MV-4-11 (cell line): Measurements from ENCODE around the gene CCDC40.

Experiments
- DNase-seq: peaks from one replicate; lab custom pipeline; 2025; lab: John Stamatoyannopoulos, UW

The CCDC40 gene

GRCh38 chr17:80018917-80019651 lies 17.4 kb upstream of the CCDC40 start:
- no peak for DNase-seq

- no peak for DNase-seq
These were observed 14.8 kb upstream of the CCDC40 start for GRCh38 chr17:80021600-80021999.

GRCh38 chr17:80023481-80024205 lies 12.8 kb upstream of the CCDC40 start:
- no peak for DNase-seq

GRCh38 chr17:80024206-80024972 lies 12.1 kb upstream of the CCDC40 start:
- DNase-seq: no peak

- no peak for DNase-seq
These were observed 11.3 kb upstream of the CCDC40 start for GRCh38 chr17:80025140-80025539.

GRCh38 chr17:80025796-80026195 lies 10.6 kb upstream of the CCDC40 start:
- no peak for DNase-seq

- DNase-seq: no peak
These were observed 9.9 kb upstream of the CCDC40 start for GRCh38 chr17:80026359-80027042.

GRCh38 chr17:80027043-80027435 lies 9.4 kb upstream of the CCDC40 start:
- DNase-seq: no peak

- DNase-seq: no peak
These were observed 8.4 kb upstream of the CCDC40 start for GRCh38 chr17:80028030-80028429.

- peak; percentile 95 for DNase-seq
These were observed 7.0 kb upstream of the CCDC40 start for GRCh38 chr17:80029258-80029974.

GRCh38 chr17:80030730-80031410 lies 5.6 kb upstream of the CCDC40 start:
- peak; percentile 50 for DNase-seq

GRCh38 chr17:80031691-80032430 lies 4.6 kb upstream of the CCDC40 start:
- no peak for DNase-seq

GRCh38 chr17:80032614-80033171 lies 3.7 kb upstream of the CCDC40 start:
- no peak for DNase-seq

GRCh38 chr17:80033840-80034239 lies 2.6 kb upstream of the CCDC40 start:
- no peak for DNase-seq

- no peak for DNase-seq
These were observed 1.4 kb upstream of the CCDC40 start for GRCh38 chr17:80034791-80035686.

GRCh38 chr17:80035687-80035936 lies 830 bp upstream of the CCDC40 start, which contains the start of gene TBC1D16:
TBC1D16 (minus strand) TSS chr17:80035872; CDS start chr17:80013547, 22,325 bp downstream.
- DNase-seq: no peak

GRCh38 chr17:80036715-80037477 lies 454 bp downstream of the CCDC40 start:
- no peak for DNase-seq

- no peak for DNase-seq
These were observed 7.5 kb downstream of the CCDC40 start for GRCh38 chr17:80043963-80044362.
